Thoracic aorta (tissue), 2 donors: ENCODE results near the gene DDX6. TPM values are rescaled to one million over a fixed set of nuclear protein-coding genes. Genes with fewer than 3 reads are reported as not detected.
A peak's percentile ranks its signal among the peaks of the same experiment; 100 is the strongest.
"Not testable (repeated sequence)": the region's sequence is repeated elsewhere in the genome, so short reads cannot be mapped to it uniquely, and the experiment has no call there.

Experiments used
- ATAC-seq: fragments of 150-250 bp; one replicate; pipeline ENCODE4 v1.8.0; 2017; ENCODE audit warnings: low read depth; ENCODE audit not compliant: insufficient number of reproducible peaks, low FRiP score
- DNase-seq: peaks from one replicate; pipeline ENCODE4 v3.0.0-alpha.2; 2020; ENCODE audit warnings: low spot score
- H3K27ac ChIP-seq, 2 donors: fragments of 200-600 bp; sonication (generic); 1 replicate in 1 of 2; 2 replicates in 1 of 2; pipeline ENCODE4 v1.5.1; 2016; ENCODE audit warnings: mild to moderate bottlenecking in 2 of 2, moderate library complexity in 2 of 2
- H3K27me3 ChIP-seq: fragments of 200-600 bp; sonication (generic); replicated peaks from 2 replicates; pipeline ENCODE4 v1.6.0; 2016; ENCODE audit warnings: mild to moderate bottlenecking; ENCODE audit not compliant: insufficient read depth
- H3K36me3 ChIP-seq: fragments of 200-600 bp; sonication (generic); one replicate; pipeline ENCODE4 v1.5.1; 2016
- H3K4me1 ChIP-seq, 2 donors: fragments of 200-600 bp; sonication (generic); 1 replicate in 1 of 2; 2 replicates in 1 of 2; pipeline versions ENCODE4 v1.5.1 to v1.6.0; 2016; ENCODE audit warnings: low read depth in 2 of 2, mild to moderate bottlenecking in 1 of 2; ENCODE audit not compliant: control insufficient read depth in 1 of 2
- H3K4me3 ChIP-seq: fragments of 200-600 bp; sonication (generic); 2 replicates; pipeline ENCODE4 v1.5.1; 2016; ENCODE audit warnings: mild to moderate bottlenecking
- H3K9me3 ChIP-seq: fragments of 200-600 bp; sonication (generic); 2 replicates; pipeline ENCODE4 v1.5.1; 2016
- total RNA-seq, 2 donors: library from RNA; depleted of rRNA; stranded (reverse); fragments of >200 nt; gene quantifications; one replicate each; pipeline versions ENCODE4 v1.1.0 to v1.2.3, GENCODE V29; 2016
- TF ChIP-seq, protein P1 (sequence below): fragments of 200-600 bp; sonication (generic); IDR thresholded peaks from one replicate; pipeline ENCODE4 v1.5.1; 2019; ENCODE audit warnings: antibody characterized with exemption

The DDX6 gene
- total RNA-seq, 2 donors from 2014 or later: 77.2 to 161 TPM

DNA sequence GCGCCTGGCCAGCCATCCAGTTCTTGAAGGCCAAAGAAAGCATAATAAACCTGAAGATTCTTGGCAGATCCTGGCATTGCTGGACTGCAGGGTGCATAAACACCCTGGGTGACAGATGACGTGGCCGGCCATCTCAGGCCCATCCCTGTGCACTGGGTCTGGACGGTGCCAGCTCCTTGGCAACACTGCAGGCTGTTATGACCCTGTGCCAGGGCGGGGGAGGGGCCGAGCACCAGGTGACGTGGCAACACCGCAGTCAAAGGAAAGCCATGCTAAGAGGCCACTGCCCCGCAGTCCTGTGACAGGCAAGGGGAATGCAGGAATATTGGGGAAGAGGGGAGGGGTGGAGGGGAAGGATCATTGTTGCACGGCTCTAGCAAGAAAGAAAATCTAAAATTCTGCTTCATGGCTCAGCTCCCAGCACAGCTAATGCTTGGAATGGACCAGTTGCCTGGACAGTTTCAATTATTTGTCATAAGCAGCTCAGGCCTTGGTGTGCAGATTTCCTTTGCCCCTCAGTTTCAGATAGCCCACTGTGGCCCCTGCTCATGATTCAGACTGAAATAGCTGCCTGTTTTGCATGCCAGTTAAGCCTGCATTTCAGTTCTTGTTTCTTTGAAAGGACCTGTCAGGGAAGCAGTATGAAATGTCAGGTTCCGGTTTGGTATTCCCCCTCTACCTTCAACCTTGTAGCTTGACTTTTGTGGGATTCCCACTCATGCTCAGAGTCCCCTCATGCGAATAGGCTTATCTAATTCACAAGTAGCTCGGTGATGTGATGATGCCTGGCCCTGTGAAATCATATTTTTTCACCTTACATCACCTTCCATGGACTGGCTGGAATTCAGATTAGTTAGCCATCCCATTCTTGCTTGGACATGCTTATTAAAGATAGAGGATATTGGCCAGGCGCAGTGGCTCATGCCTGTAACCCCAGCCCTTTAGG, 29.7 kb upstream of the DDX6 start:
- H3K4me3 ChIP-seq: peak overlapping the region; percentile 13
- ATAC-seq (peak; percentile 96), DNase-seq (peak; percentile 85)
- H3K36me3 ChIP-seq: no peaks in the 10 kb centered on the region
- H3K4me1 ChIP-seq: peaks cover 9 to 10% of the 10 kb centered on the region in 2 donors
- no peaks in the 10 kb centered on the region for H3K27me3 ChIP-seq
- no peaks in the 10 kb centered on the region for H3K9me3 ChIP-seq
- TF ChIP-seq, protein P1, sequence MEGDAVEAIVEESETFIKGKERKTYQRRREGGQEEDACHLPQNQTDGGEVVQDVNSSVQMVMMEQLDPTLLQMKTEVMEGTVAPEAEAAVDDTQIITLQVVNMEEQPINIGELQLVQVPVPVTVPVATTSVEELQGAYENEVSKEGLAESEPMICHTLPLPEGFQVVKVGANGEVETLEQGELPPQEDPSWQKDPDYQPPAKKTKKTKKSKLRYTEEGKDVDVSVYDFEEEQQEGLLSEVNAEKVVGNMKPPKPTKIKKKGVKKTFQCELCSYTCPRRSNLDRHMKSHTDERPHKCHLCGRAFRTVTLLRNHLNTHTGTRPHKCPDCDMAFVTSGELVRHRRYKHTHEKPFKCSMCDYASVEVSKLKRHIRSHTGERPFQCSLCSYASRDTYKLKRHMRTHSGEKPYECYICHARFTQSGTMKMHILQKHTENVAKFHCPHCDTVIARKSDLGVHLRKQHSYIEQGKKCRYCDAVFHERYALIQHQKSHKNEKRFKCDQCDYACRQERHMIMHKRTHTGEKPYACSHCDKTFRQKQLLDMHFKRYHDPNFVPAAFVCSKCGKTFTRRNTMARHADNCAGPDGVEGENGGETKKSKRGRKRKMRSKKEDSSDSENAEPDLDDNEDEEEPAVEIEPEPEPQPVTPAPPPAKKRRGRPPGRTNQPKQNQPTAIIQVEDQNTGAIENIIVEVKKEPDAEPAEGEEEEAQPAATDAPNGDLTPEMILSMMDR: no peak
- H3K27ac ChIP-seq: peak overlapping the region; percentile 67 to 76

DNA sequence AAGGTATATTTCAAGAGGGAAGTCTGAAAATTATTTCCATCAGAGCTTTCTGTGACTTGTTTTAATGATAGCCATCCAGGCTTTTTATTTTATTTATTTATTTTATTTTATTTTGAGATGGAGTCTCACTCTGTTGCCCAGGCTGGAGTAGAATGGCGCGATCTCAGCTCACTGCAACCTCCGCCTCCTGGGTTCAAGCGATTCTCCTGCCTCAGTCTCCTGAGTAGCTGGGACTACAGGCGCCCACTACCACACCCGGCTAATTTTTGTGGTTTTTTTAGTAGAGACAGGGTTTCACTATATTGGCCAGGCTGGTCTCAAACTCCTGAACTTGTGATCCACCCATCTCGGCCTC, 29.0 kb upstream of the DDX6 start:
- DNase-seq, H3K9me3 ChIP-seq, H3K27me3 ChIP-seq, H3K36me3 ChIP-seq, H3K4me3 ChIP-seq, ATAC-seq, H3K4me1 ChIP-seq: not testable (repeated sequence)
- H3K27ac ChIP-seq: peak overlapping the region; percentile 67 to 76

DNA sequence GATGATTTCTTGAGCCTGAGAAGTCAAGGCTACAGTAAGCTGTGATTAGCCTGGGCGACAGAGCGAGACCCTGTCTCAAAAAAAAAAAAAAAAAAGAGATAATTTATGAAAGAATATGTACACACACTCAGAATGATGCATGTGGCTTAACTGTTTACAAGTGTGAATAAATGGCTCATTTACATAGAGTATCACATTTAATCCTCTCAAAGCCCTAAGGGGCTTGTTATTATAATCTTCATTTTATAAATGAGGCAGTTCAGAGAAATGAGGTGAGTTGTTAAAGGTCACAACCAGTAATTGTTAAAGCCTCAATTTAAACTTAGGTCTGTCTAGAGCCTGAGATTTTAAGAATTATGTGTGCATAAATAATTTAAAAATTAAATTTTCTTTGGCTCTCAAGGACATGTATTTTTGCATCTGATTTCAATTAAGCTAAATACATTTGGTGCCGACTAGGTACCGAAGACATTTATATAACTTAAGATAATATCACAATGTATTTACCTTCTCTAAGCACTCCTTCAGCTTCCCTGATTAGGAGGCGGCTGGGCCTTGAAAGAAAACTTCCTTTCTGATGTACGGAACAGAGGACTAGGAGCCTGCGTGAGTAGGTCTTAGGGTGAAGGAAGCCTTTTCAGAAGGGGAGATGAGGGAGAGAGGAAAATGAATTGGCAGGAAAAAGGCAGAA, 28.5 kb upstream of the DDX6 start:
- no peaks in the 10 kb centered on the region for H3K9me3 ChIP-seq
- H3K4me3 ChIP-seq: no peak overlapping the region
- H3K27me3 ChIP-seq: no peaks in the 10 kb centered on the region
- TF ChIP-seq, protein P1: no peak
- no peaks in the 10 kb centered on the region for H3K36me3 ChIP-seq
- peaks cover 9 to 10% of the 10 kb centered on the region in 2 donors for H3K4me1 ChIP-seq
- H3K27ac ChIP-seq: peak overlapping the region; percentile 67 to 76
- ATAC-seq: no peak
- DNase-seq: no peak

DNA sequence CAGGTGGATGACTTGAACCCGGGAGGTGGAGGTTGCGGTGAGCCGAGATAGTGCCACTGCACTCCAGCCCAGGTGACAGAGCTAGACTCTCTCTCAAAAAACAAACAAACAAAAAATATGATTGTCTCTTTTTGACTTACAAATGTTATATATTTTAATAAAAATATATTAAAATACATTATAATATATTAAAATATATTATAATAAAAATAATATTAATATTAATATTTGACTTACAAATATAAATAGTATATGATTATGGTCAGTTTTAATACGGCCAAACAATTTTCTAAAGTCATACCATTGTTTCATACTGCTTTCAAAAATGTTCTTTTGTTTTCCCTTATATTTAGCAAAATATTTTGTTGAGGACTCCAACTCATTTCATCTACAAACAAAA, 27.2 kb upstream of the DDX6 start:
- peaks cover 9 to 10% of the 10 kb centered on the region in 2 donors for H3K4me1 ChIP-seq
- H3K4me3 ChIP-seq: no peak overlapping the region
- DNase-seq (no peak), ATAC-seq (no peak)
- TF ChIP-seq, protein P1: no peak
- no peak overlapping the region for H3K27ac ChIP-seq
- H3K9me3 ChIP-seq: no peaks in the 10 kb centered on the region
- no peaks in the 10 kb centered on the region for H3K27me3 ChIP-seq
- H3K36me3 ChIP-seq: no peaks in the 10 kb centered on the region

DNA sequence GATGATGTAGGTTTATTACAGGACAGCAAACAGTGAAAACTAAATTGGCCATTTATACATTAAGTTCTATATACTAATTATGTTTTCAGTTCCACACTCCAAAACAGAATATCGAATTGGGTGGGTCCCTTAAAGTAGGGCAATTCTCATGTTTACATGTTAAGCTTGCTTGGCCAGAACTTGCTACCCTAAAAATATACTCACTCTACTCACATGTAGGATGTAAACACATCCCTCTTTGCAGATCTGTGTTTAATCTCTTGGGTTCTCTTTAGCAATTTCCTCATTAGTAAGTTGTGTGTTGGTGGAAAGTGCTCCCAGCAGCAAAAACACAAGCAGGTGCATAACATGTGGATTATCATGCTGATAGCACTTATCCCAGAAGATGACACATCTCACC, 22.6 kb upstream of the DDX6 start:
- no peak for DNase-seq
- no peak overlapping the region for H3K4me3 ChIP-seq
- H3K4me1 ChIP-seq: no peaks in the 10 kb centered on the region
- no peak overlapping the region for H3K27ac ChIP-seq
- no peaks in the 10 kb centered on the region for H3K27me3 ChIP-seq
- TF ChIP-seq, protein P1: no peak
- no peaks in the 10 kb centered on the region for H3K36me3 ChIP-seq
- H3K9me3 ChIP-seq: no peaks in the 10 kb centered on the region
- no peak for ATAC-seq
